K562 (cell line): Measurements from ENCODE around the gene DTX3. TPM values are rescaled to one million over a fixed set of nuclear protein-coding genes. Genes with fewer than 3 reads are reported as not detected.

Experiments used
- ATAC-seq: fragments of 200-7000 bp; cut with Tn5 transposase; 3 replicates; pipeline ENCODE4 v1.9.1; 2020; ENCODE audit warnings: moderate library complexity
- BruUV-seq: library from RNA; stranded (reverse); fragments of 400-500 nt; replicated peaks from 2 replicates; lab custom pipeline; 2021; lab: Mats Ljungman, UMichigan
- CTCF ChIA-PET: fragments of 300-600 bp; formaldehyde crosslinking; extraction: SDS; loops from one replicate; lab custom pipeline; 2021; ENCODE audit warnings: low intra/inter-chr PET ratio; lab: Yijun Ruan, JAX
- POLR2A ChIA-PET: fragments of 300-600, 350-650 bp; sonication (Branson Sonifier 250); formaldehyde crosslinking; extraction: SDS; loops from one replicate; lab custom pipeline; 2021; ENCODE audit warnings: antibody characterized with exemption, inconsistent platforms; lab: Yijun Ruan, JAX
- DNase-seq, 4 experiments: peaks; one replicate each; pipeline versions ENCODE4 v3.0.0 to v3.0.0-alpha.2; 2011 to 2018; ENCODE audit warnings: low spot score in 3 of 4, mixed read lengths in 3 of 4; ENCODE audit errors: extremely low read depth in 1 of 4
- FAIRE-seq: peaks from 2 replicates; lab custom pipeline; 2011; peaks lifted over from hg19 to GRCh38; lab: Jason Lieb, UNC
- H2AFZ ChIP-seq: 2 replicates; pipeline ENCODE4 v1.6.0; 2011; ENCODE audit warnings: low read depth, low read length, control low read depth, inconsistent platforms
- H3K27ac ChIP-seq: fragments of 200-600 bp; 3 replicates; pipeline ENCODE4 v1.8.0; 2011; ENCODE audit warnings: low read depth, mild to moderate bottlenecking, control low read depth, inconsistent platforms, low read length, moderate library complexity, mixed read lengths; ENCODE audit errors: extremely low read depth
- H3K27me3 ChIP-seq, 2 experiments: fragments of 300-600 bp in 1 of 2; 2 replicates in 1 of 2; 3 replicates in 1 of 2; pipeline versions ENCODE4 v1.6.0 to v1.8.0; 2011; ENCODE audit warnings: inconsistent platforms in 2 of 2, low read length in 2 of 2, mild to moderate bottlenecking in 1 of 2, mixed read lengths in 1 of 2, moderate library complexity in 1 of 2; ENCODE audit not compliant: control insufficient read depth in 2 of 2, insufficient read depth in 2 of 2
- H3K36me3 ChIP-seq: fragments of 300-600 bp; 3 replicates; pipeline ENCODE4 v1.8.0; 2011; ENCODE audit warnings: mild to moderate bottlenecking, low read length, inconsistent platforms; ENCODE audit not compliant: control insufficient read depth, insufficient read depth
- H3K4me1 ChIP-seq, 2 experiments: fragments of 200-600 bp in 1 of 2; replicated peaks in 1 of 2; 2 replicates in 1 of 2; 3 replicates in 1 of 2; pipeline versions ENCODE4 v1.5.1 to v1.8.0; 2011; ENCODE audit warnings: inconsistent platforms in 2 of 2, low read length in 2 of 2, mild to moderate bottlenecking in 1 of 2, mixed read lengths in 1 of 2, moderate library complexity in 1 of 2; ENCODE audit not compliant: control insufficient read depth in 2 of 2, insufficient read depth in 2 of 2
- H3K4me2 ChIP-seq: 2 replicates; pipeline ENCODE4 v1.6.1; 2011; ENCODE audit warnings: low read length, control low read depth, inconsistent platforms, mixed read lengths; ENCODE audit not compliant: insufficient read depth
- H3K4me3 ChIP-seq: fragments of 200-600 bp; sonication (generic), shearing (Covaris generic); 2 replicates; pipeline ENCODE4 v1.5.1; 2016; ENCODE audit warnings: control low read depth, inconsistent platforms
- H3K79me2 ChIP-seq: fragments of 200-600 bp; 3 replicates; pipeline ENCODE4 v1.8.0; 2011; ENCODE audit warnings: low read length, inconsistent platforms; ENCODE audit not compliant: control insufficient read depth, insufficient read depth
- H3K9ac ChIP-seq, 2 experiments: 2 replicates each; pipeline versions ENCODE4 v1.6.0 to v1.6.1; 2011; ENCODE audit warnings: low read depth in 2 of 2, low read length in 2 of 2, control low read depth in 1 of 2, inconsistent platforms in 1 of 2, mild to moderate bottlenecking in 1 of 2, mixed read lengths in 1 of 2; ENCODE audit not compliant: insufficient read depth in 1 of 2
- H3K9me1 ChIP-seq: one replicate; pipeline ENCODE4 v1.6.0; 2011; ENCODE audit warnings: inconsistent platforms, mild to moderate bottlenecking, low read length, moderate library complexity; ENCODE audit not compliant: control insufficient read depth, insufficient read depth
- H3K9me3 ChIP-seq: replicated peaks from 2 replicates; pipeline ENCODE4 v1.5.1; 2011; ENCODE audit warnings: low read depth, low read length, inconsistent platforms; ENCODE audit not compliant: control insufficient read depth, insufficient read depth
- H4K20me1 ChIP-seq: replicated peaks from 2 replicates; pipeline ENCODE4 v1.6.1; 2011; ENCODE audit warnings: low read length, inconsistent platforms, mixed read lengths; ENCODE audit not compliant: control insufficient read depth, insufficient read depth
- BRD9 ChIP-seq: fragments of 450-650 bp; IDR thresholded peaks from 2 replicates; pipeline ENCODE4 v1.6.1; 2018; ENCODE audit warnings: low read depth; ENCODE audit not compliant: partially characterized antibody
- CCAR2 ChIP-seq: fragments of 200-400 bp; formaldehyde crosslinking; IDR thresholded peaks from 2 replicates; pipeline ENCODE4 v1.6.1; 2017; ENCODE audit warnings: mild to moderate bottlenecking, low read depth, low read length
- FIP1L1 ChIP-seq: fragments of 200-400 bp; formaldehyde crosslinking; IDR thresholded peaks from 2 replicates; pipeline ENCODE4 v1.6.1; 2018; ENCODE audit warnings: mild to moderate bottlenecking, low read depth, low read length; ENCODE audit not compliant: poor library complexity, severe bottlenecking
- HMG20B ChIP-seq: fragments of 250-450 bp; sonication (Bioruptor Pico); IDR thresholded peaks from 2 replicates; pipeline ENCODE4 v1.5.0; 2021; ENCODE audit warnings: mild to moderate bottlenecking
- MCM2 ChIP-seq: fragments of 450-650 bp; IDR thresholded peaks from 2 replicates; pipeline ENCODE4 v1.6.1; 2017; ENCODE audit warnings: low read depth, mild to moderate bottlenecking
- NFXL1 ChIP-seq: fragments of 450-650 bp; formaldehyde crosslinking; IDR thresholded peaks from 2 replicates; pipeline ENCODE4 v1.4.0; 2021; ENCODE audit warnings: mild to moderate bottlenecking
- PHF20 ChIP-seq: fragments of 450-650 bp; IDR thresholded peaks from 2 replicates; pipeline ENCODE4 v1.6.1; 2018; ENCODE audit not compliant: partially characterized antibody
- POLR3G ChIP-seq: IDR thresholded peaks from 2 replicates; pipeline ENCODE4 v1.6.1; 2011; ENCODE audit not compliant: insufficient read length, insufficient replicate concordance; ENCODE audit errors: extremely low read depth
- SMAD1 ChIP-seq: fragments of 150-350 bp; IDR thresholded peaks from 2 replicates; pipeline ENCODE4 v1.6.1; 2014; ENCODE audit warnings: low read length, low read depth; ENCODE audit not compliant: partially characterized antibody
- STAT5A ChIP-seq: IDR thresholded peaks from 2 replicates; pipeline ENCODE4 v1.6.1; 2012; ENCODE audit warnings: low read length, inconsistent platforms, borderline replicate concordance
- ZNF140 ChIP-seq: fragments of 250-450 bp; sonication (Bioruptor Pico); IDR thresholded peaks from 2 replicates; pipeline ENCODE4 v1.8.0; 2021; ENCODE audit warnings: moderate library complexity, mild to moderate bottlenecking, inconsistent platforms
- ZNF274 ChIP-seq: IDR thresholded peaks from 2 replicates; pipeline ENCODE4 v1.6.1; 2011; ENCODE audit warnings: low read depth, mild to moderate bottlenecking, low read length, moderate library complexity, borderline replicate concordance
- WGBS: fragments of 100-300 bp; shearing (Covaris generic); methylation state at CpG from one replicate; pipeline ENCODE4 v1.1.6; 2016; ENCODE audit warnings: low coverage, mixed read lengths; ENCODE audit not compliant: insufficient coverage; ENCODE audit errors: missing lambda C conversion rate; 5-methylcytosine and 5-hydroxymethylcytosine counted together
- in situ Hi-C: fragments of 300-500 bp; cut with MboI; formaldehyde crosslinking; loops from 4 replicates; pipeline ENCODE4 v1.15.0; 2018; ENCODE audit warnings: inconsistent platforms, mixed read lengths
- intact Hi-C: fragments of 100-400 bp; cut with micrococcal nuclease; formaldehyde crosslinking; loops from 2 replicates; pipeline ENCODE4 v1.14.2; 2022
- polyA plus RNA-seq, 8 experiments: library from polyadenylated mRNA; depleted of rRNA in 4 of 8; stranded (reverse) in 5 of 8; unstranded in 3 of 8; fragments of >200 nt; fragmentation: Nextera tagmentation in 2 of 8; fragmentation: Illumina TruSeq in 1 of 8; extraction: Ambion mirVana in 2 of 8; extraction: Trizol in 1 of 8; gene quantifications; 2 replicates each; pipeline versions ENCODE4 v1.2.1 to v1.2.3, GENCODE V29; 2011 to 2014; ENCODE audit warnings: inconsistent platforms in 1 of 8, missing spikeins in 1 of 8
- total RNA-seq, 7 experiments: library from RNA; depleted of rRNA in 6 of 7; stranded (reverse); fragments of >200 nt in 6 of 7; fragmentation: Illumina TruSeq in 2 of 7; extraction: Trizol in 2 of 7; gene quantifications; 2 replicates each; pipeline versions ENCODE4 v1.2.1 to v1.2.3, GENCODE V29; 2011 to 2021; ENCODE audit warnings: low replicate concordance in 1 of 7
- TF ChIP-seq, protein P1 (sequence below): fragments of 250-450 bp; sonication (Bioruptor Pico); IDR thresholded peaks from 2 replicates; pipeline ENCODE4 v1.8.0; 2022; ENCODE audit warnings: moderate library complexity, mild to moderate bottlenecking, inconsistent platforms
- TF ChIP-seq, protein P2 (sequence below): IDR thresholded peaks from 2 replicates; pipeline ENCODE4 v1.6.1; 2014; ENCODE audit warnings: antibody characterized with exemption

Gene DTX3
- total and polyA plus RNA-seq, 9 of the 15 experiments (the other 6 are each of a cell fraction or from before 2014, with no cell fraction given), result 0.03 to 0.09 (median 0.06) TPM; not detected in 6

DNA sequence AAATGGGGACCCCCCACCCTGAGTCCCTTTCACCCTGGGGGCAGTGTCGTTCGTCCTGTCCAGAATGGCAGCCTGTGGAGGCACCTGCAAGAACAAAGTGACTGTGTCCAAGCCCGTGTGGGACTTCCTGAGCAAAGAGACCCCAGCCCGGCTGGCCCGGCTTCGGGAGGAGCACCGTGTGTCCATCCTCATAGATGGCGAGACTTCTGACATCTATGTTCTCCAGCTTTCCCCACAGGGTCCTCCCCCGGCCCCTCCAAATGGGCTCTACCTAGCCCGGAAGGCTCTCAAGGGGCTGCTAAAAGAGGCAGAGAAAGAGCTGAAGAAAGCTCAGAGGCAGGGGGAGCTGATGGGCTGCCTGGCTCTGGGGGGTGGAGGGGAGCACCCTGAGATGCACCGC is 2.2 kb downstream of the DTX3 start:
- TF ChIP-seq BRD9 (no peak), ZNF274 (no peak), POLR3G (no peak), STAT5A (no peak), HMG20B (CRISPR knock-in tag) (no peak), NFXL1 (CRISPR knock-in tag) (no peak), FIP1L1 (no peak), MCM2 (no peak), PHF20 (no peak), ZNF140 (CRISPR knock-in tag) (no peak), SMAD1 (no peak), CCAR2 (no peak)
- TF ChIP-seq, protein P1, sequence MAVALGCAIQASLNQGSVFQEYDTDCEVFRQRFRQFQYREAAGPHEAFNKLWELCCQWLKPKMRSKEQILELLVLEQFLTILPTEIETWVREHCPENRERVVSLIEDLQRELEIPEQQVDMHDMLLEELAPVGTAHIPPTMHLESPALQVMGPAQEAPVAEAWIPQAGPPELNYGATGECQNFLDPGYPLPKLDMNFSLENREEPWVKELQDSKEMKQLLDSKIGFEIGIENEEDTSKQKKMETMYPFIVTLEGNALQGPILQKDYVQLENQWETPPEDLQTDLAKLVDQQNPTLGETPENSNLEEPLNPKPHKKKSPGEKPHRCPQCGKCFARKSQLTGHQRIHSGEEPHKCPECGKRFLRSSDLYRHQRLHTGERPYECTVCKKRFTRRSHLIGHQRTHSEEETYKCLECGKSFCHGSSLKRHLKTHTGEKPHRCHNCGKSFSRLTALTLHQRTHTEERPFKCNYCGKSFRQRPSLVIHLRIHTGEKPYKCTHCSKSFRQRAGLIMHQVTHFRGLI (CRISPR knock-in tag), result no peak
- TF ChIP-seq, protein P2, sequence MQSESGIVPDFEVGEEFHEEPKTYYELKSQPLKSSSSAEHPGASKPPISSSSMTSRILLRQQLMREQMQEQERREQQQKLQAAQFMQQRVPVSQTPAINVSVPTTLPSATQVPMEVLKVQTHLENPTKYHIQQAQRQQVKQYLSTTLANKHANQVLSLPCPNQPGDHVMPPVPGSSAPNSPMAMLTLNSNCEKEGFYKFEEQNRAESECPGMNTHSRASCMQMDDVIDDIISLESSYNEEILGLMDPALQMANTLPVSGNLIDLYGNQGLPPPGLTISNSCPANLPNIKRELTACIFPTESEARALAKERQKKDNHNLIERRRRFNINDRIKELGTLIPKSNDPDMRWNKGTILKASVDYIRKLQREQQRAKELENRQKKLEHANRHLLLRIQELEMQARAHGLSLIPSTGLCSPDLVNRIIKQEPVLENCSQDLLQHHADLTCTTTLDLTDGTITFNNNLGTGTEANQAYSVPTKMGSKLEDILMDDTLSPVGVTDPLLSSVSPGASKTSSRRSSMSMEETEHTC, result no peak
- Histone ChIP-seq H3K27me3 (no peaks in the 10 kb centered on the region), H3K4me2 (no peak overlapping the region), H3K36me3 (peaks cover 10% of the 10 kb centered on the region; the same call in 2 of the 3 replicates), H3K9me3 (no peaks in the 10 kb centered on the region), H3K79me2 (no peaks in the 10 kb centered on the region; the same call in 1 of the 3 replicates), H4K20me1 (no peaks in the 10 kb centered on the region), H3K9me1 (no peaks in the 10 kb centered on the region), H3K27ac (no peak overlapping the region), H2AFZ (peak overlapping the region; percentile 58), H3K4me1 (peaks cover 30 to 42% of the 10 kb centered on the region in 2 experiments), H3K9ac (0 out of 4 replicates have a peak overlapping the region, but pooled peaks of 1 of the 2 experiments have one; percentile 14), H3K4me3 (no peak overlapping the region)
- in situ Hi-C loops (no loop called here), intact Hi-C loops (no loop called here)
- BruUV-seq, result no TSS peak
- FAIRE-seq (no peak), ATAC-seq (no peak), DNase-seq (no peak)
- ChIA-PET CTCF (no interaction called here), POLR2A (interaction anchor here (0.8 to 2.1 kb wide), 4 partner anchors 10 to 23 kb away, joined by 4 to 9 read pairs (median 6); no protein-coding TSS in a partner anchor)
- 44% methylated on average over 10 of the region's 11 CpGs for WGBS
